ENCODE measurements around the gene BLID. TPM values are rescaled to one million over a fixed set of nuclear protein-coding genes. Genes with fewer than 3 reads are reported as not detected.
A peak's percentile ranks its signal among the peaks of the same experiment; 100 is the strongest.

Gene BLID
- total RNA-seq, 1 experiment from 2014 or later, result not detected

- peaks cover 30% of the 10 kb centered on the region for H3K27me3 Mint-ChIP-seq (ENCODE audit: insufficient read depth, unreplicated experiment)
- Histone ChIP-seq H3K27me3 (replicated peaks; ENCODE audit: control insufficient read depth, insufficient read depth, low read length) (peaks cover 1% of the 10 kb centered on the region; the same call in 1 of the 2 replicates), H3K36me3 (ENCODE audit: control insufficient read depth, insufficient read depth, low read length) (no peaks in the 10 kb centered on the region), H3K4me3 (ENCODE audit: low read depth, low read length) (no peak overlapping the region), H3K4me1 (peaks cover 9% of the 10 kb centered on the region; the same call in 1 of the 2 replicates), H3K9me3 (no peaks in the 10 kb centered on the region)
- no TSS peak for BruUV-seq (replicated peaks)
- TF ChIP-seq, protein P1, sequence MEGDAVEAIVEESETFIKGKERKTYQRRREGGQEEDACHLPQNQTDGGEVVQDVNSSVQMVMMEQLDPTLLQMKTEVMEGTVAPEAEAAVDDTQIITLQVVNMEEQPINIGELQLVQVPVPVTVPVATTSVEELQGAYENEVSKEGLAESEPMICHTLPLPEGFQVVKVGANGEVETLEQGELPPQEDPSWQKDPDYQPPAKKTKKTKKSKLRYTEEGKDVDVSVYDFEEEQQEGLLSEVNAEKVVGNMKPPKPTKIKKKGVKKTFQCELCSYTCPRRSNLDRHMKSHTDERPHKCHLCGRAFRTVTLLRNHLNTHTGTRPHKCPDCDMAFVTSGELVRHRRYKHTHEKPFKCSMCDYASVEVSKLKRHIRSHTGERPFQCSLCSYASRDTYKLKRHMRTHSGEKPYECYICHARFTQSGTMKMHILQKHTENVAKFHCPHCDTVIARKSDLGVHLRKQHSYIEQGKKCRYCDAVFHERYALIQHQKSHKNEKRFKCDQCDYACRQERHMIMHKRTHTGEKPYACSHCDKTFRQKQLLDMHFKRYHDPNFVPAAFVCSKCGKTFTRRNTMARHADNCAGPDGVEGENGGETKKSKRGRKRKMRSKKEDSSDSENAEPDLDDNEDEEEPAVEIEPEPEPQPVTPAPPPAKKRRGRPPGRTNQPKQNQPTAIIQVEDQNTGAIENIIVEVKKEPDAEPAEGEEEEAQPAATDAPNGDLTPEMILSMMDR (IDR thresholded peaks at IDR 0.05; ENCODE audit: insufficient read depth in 1 of 2, low read depth in 1 of 2, low read length in 1 of 2, severe bottlenecking in 1 of 2, unreplicated experiment in 1 of 2), result no peak
- no peaks in the 10 kb centered on the region for H3K36me3 Mint-ChIP-seq (ENCODE audit: insufficient read depth, unreplicated experiment)
- no peaks in the 10 kb centered on the region for H3K9me3 Mint-ChIP-seq (ENCODE audit: unreplicated experiment)
- DNase-seq, result no peak
- ChIA-PET POLR2A (no interaction called here), CTCF (no interaction called here)
- no peak overlapping the region for H3K4me3 Mint-ChIP-seq (ENCODE audit: unreplicated experiment)
- peaks cover 12% of the 10 kb centered on the region for H3K4me1 Mint-ChIP-seq (ENCODE audit: low read depth, unreplicated experiment)
- intact Hi-C loops (cut with micrococcal nuclease; ENCODE audit: unreplicated experiment), result no loop called here
- no peak overlapping the region for H3K27ac Mint-ChIP-seq (ENCODE audit: unreplicated experiment)
Measured at GRCh38 chr11:122153746-122154145, 37.7 kb upstream of the BLID start.

DNA sequence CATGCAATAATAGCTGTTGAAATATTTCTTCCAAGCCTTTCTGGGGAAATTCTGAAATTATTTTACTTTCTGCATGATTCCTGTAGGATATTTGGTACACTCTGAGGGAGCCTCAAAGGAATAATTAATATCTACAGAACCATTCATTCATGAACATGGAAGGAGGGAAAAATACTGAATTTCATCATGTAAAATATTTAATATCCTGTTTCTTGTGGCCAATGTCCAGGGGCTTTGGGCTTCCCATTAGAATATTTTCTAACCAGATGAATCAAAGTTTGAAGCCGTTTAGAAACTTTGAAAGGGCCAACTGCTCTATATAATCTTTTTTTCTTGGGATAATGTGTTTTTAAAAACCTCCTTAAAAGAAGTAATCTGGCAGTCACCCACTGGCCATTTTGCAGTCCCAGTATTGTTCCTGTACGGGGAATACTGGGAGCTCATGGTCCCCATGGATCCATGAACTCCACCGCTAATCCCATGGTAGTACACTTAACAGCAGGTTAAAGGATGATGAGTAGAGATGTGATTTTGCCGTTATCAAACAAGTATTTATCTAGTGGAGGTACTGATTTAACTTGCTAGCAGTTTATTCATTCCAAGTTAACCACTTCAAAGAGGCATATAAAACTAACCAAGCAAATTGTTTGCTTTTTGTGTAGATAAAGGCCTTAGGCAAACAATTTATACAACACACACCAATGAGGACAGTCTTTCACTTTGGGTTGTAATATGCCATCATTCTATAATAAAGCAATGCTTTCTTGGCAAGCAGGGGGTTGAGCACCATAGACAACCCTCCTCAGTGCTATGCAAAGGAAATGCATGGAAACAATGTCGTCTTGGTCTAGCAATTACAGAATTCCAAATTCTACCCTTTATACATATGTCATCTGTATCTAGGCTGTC, 34.5 kb upstream of the BLID start:
- H3K36me3 Mint-ChIP-seq (ENCODE audit: insufficient read depth, unreplicated experiment), result no peaks in the 10 kb centered on the region
- TF ChIP-seq, protein P1 (IDR thresholded peaks at IDR 0.05; ENCODE audit: insufficient read depth in 1 of 2, low read depth in 1 of 2, low read length in 1 of 2, severe bottlenecking in 1 of 2, unreplicated experiment in 1 of 2), result no peak
- ChIA-PET POLR2A (no interaction called here), CTCF (no interaction called here)
- peak in 1 of 2 experiments; percentile 26 for DNase-seq
- peaks cover 23% of the 10 kb centered on the region for H3K27me3 Mint-ChIP-seq (ENCODE audit: insufficient read depth, unreplicated experiment)
- H3K9me3 ChIP-seq, result no peaks in the 10 kb centered on the region
- intact Hi-C loops (cut with micrococcal nuclease; ENCODE audit: unreplicated experiment), result no loop called here
- H3K27me3 ChIP-seq (replicated peaks; ENCODE audit: control insufficient read depth, insufficient read depth, low read length), result no peaks in the 10 kb centered on the region
- no peak overlapping the region for H3K27ac Mint-ChIP-seq (ENCODE audit: unreplicated experiment)
- no peak overlapping the region for H3K4me3 ChIP-seq (ENCODE audit: low read depth, low read length)
- H3K9me3 Mint-ChIP-seq (ENCODE audit: unreplicated experiment), result no peaks in the 10 kb centered on the region
- H3K4me1 ChIP-seq, result peaks cover 9% of the 10 kb centered on the region; the same call in 1 of the 2 replicates
- no TSS peak for BruUV-seq (replicated peaks)
- H3K36me3 ChIP-seq (ENCODE audit: control insufficient read depth, insufficient read depth, low read length), result no peaks in the 10 kb centered on the region
- no peak overlapping the region for H3K4me3 Mint-ChIP-seq (ENCODE audit: unreplicated experiment)
- H3K4me1 Mint-ChIP-seq (ENCODE audit: low read depth, unreplicated experiment), result peaks cover 12% of the 10 kb centered on the region

- Histone ChIP-seq H3K9me3 (no peaks in the 10 kb centered on the region), H3K27me3 (replicated peaks; ENCODE audit: control insufficient read depth, insufficient read depth, low read length) (no peaks in the 10 kb centered on the region), H3K4me1 (peaks cover 9% of the 10 kb centered on the region; the same call in 1 of the 2 replicates), H3K36me3 (ENCODE audit: control insufficient read depth, insufficient read depth, low read length) (no peaks in the 10 kb centered on the region), H3K4me3 (ENCODE audit: low read depth, low read length) (no peak overlapping the region)
- peaks cover 19% of the 10 kb centered on the region for H3K27me3 Mint-ChIP-seq (ENCODE audit: insufficient read depth, unreplicated experiment)
- H3K27ac Mint-ChIP-seq (ENCODE audit: unreplicated experiment), result no peak overlapping the region
- TF ChIP-seq, protein P1 (IDR thresholded peaks at IDR 0.05; ENCODE audit: insufficient read depth in 1 of 2, low read depth in 1 of 2, low read length in 1 of 2, severe bottlenecking in 1 of 2, unreplicated experiment in 1 of 2), result no peak
- no peak for DNase-seq
- H3K9me3 Mint-ChIP-seq (ENCODE audit: unreplicated experiment), result no peaks in the 10 kb centered on the region
- POLR2A ChIA-PET, result no interaction called here
- no peak overlapping the region for H3K4me3 Mint-ChIP-seq (ENCODE audit: unreplicated experiment)
- no peaks in the 10 kb centered on the region for H3K36me3 Mint-ChIP-seq (ENCODE audit: insufficient read depth, unreplicated experiment)
- H3K4me1 Mint-ChIP-seq (ENCODE audit: low read depth, unreplicated experiment), result peaks cover 12% of the 10 kb centered on the region
- intact Hi-C loops (cut with micrococcal nuclease; ENCODE audit: unreplicated experiment), result no loop called here
- BruUV-seq (replicated peaks), result no TSS peak
- CTCF ChIA-PET, result no interaction called here
Measured at GRCh38 chr11:122149202-122149601, 33.2 kb upstream of the BLID start.
